ENCODE data around the gene SEMA4D.
A peak's percentile ranks its signal among the peaks of the same experiment; 100 is the strongest.

The SEMA4D gene

DNA sequence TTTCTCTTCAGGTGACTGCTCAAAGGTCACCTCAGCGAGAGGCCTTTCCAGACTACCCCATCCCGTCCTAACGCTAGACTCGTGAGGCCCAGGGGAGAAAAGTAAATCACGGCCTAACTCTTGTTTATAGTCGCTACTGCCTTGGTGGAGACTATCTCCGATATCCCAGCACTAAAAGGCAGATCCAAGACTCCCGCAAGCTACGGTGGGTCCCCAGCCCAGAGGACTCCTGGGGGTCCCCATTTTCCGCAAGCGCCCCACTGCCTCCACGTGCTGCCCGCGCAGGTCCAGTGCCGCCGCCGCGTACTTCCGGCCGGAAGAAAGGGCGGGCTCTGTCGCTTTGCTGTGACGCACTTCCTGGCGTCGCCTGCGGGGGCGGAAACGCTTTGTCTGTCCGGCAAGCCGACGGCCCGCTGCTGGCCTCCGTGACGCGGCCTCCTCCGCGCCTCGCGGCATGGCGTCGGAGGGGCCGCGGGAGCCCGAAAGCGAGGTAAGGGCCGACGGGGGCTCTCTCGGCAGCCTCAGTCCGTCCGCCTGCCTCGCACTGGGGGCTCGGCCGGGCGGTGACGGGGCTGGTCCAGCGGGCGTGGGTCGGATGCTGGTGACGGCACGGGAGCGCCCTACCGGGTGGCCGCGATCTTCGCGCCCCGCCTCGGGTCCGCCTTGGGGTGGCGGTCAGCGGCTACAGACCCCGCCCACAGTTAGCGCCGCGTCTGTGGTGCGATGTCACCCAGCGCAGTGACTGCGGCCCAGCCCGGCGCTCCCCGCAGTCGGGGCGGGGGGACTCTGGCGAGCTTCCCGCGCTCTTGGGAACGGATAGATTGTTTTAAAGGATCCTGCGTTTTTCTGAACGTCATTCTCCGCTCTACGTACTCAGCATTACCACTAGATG lies 179.5 kb downstream of the SEMA4D start, which contains the start of gene SECISBP2:
SECISBP2 (plus strand) TSS at position 378 of the 892 bp plus-strand sequence; CDS start at position 455, 77 bp downstream.
- Histone ChIP-seq H3K4me3 (peak within 1 kb of the TSS; percentile 53 to 78 (median 71)), H3K27ac (peak within 1 kb of the TSS; percentile 96 to 100 (median 99))

DNA sequence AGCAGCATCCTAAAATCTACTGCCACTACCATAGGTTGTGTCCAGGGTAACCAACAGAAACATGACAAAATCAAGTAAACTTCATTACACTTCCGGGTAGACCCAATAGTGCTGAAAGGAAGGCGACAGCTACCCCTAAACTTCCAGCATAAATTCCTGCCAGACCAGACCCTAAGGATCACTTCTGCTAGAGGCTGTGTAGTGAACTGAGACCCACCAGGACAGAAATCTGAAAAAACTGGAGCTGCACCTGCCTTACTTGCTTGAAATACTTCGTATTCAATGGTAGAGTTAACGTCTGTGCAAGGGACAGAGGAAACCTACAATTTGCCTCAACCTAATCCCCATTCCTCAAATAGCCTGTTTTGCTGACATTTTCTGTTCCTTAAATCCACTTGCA lies 180.6 kb downstream of the SEMA4D start:
- peak overlapping the region in 16 of 21 experiments; percentile 13 to 100 (median 99) for H3K27ac ChIP-seq
- no peak overlapping the region for H3K4me3 ChIP-seq

DNA sequence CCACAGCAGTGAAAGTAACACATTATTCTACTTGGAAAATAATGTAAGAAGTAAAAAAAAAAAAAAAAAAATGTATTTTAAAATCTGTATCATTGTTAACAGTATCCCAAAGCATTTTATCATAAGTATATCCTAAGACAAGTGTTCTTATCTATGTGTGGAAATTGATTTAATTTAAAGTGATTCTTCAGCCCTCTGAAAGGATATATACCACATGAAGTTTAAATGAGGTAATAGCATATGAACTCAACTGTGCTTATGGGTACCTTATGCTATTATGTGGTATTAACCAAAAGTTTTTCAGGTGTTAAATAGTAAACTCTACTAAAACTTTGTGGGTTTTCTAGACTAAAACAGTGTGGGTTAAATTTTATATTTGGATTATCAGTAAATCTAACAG lies 182.4 kb downstream of the SEMA4D start:
- Histone ChIP-seq H3K27ac (peak overlapping the region in 1 of 21 experiments; percentile 14), H3K4me3 (no peak overlapping the region)

DNA sequence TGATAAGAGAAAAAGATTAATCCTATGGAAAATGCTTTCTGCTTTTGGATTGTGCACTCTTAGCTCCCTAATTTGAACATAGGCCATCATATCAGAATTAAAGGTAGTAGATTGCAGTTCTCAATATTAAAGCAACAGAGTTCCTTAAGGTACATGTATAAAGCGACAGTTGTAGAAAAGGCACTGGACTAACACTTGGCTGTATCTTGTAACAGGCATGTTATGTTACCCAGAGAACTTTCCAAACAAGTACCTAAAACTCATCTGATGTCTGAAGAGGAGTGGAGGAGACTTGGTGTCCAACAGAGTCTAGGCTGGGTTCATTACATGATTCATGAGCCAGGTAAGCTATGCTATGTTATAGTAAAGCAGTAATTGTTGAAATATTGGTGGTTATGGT lies 183.0 kb downstream of the SEMA4D start:
- Histone ChIP-seq H3K27ac (peak overlapping the region in 1 of 21 experiments; percentile 43), H3K4me3 (no peak overlapping the region)

DNA sequence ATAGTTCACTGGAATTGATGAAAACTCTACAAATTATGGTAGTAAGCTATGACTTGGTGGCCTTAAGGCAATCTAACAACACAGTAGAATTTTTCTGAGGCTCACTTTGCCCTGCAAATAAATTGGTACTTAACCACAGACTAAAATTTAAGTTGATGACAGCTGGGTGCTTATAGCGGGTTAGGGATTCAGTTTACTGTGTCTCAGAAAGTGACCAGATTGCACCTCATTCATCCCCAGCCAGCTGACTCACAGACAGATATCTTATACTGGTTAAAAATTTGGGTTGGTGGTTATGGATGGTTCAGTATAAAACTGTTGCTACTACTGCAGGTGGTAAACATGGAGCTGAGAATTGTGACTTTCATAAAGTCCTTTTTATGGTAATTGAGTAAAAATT lies 184.1 kb downstream of the SEMA4D start:
- no peak overlapping the region for H3K4me3 ChIP-seq
- H3K27ac ChIP-seq: peak overlapping the region in 2 of 21 experiments; percentile 4 to 94

DNA sequence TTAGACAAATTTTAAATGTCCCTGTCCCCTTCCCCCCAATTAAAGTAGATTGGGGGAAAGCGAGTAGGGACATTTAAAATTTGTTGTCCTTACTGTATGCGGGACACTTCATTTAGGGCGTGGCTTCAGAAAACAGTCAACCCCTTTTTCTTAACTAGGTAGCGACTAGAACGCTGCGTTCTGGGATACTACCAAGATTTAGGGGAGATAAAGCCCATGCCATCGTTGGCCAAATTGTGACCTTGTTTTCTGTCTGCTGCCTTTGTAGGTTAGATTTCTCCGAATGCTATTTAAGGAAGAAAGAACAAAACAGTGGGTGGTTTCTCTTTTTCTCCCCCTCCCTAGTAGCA lies 185.7 kb downstream of the SEMA4D start:
- Histone ChIP-seq H3K27ac (peak overlapping the region in 10 of 21 experiments; percentile 4 to 100 (median 68)), H3K4me3 (peak overlapping the region; percentile 61 to 90 (median 75))

DNA sequence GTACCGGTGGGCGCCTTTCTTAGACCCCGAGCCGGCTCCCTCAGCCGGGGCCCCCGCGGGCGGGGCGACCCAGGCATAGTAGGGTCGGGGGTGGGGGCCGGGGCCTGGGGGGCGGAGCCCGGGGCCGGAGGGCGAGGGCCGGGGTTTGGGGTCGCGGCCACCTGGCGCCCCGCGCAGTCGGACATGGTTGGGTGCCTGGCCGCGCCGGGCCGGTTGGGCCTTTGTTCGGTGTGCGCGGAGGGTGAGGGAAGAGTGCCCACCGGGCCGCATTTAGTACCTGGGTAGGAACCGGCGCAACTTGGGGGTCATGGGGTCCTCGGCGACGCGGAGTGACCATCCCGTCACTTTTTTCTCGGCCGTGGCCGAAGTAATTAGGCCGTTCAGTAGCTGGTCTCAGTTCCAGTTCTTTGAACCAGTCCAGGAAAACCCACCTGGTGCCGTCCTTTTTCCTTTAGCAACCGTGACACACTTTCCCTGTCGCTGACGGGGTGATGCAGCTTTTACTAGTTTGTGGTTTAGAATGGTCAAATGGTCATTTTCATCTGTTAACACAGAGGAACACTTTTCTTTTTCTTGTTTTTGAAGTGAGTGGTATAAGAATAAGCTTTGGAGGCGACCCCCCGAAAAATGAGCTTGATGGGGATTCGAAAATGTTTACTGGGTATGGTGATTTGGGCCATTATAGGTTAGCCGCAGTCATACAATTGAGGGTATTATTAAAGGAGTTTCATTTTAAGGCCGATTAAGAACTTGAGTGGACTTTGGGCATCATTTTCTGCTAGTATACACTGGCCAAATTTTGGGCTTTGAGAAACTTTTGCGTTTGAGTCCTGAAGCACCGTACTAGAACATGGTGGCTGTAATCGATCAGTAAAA lies 186.3 kb downstream of the SEMA4D start:
- Histone ChIP-seq H3K27ac (peak overlapping the region; percentile 2 to 100 (median 73)), H3K4me3 (peak overlapping the region; percentile 61 to 90 (median 75))
